A549 treated with DMSO at 1 μM for 4 hours (cell line): ENCODE results near the gene STAT5B. TPM values are rescaled to one million over a fixed set of nuclear protein-coding genes. Genes with fewer than 3 reads are reported as not detected.

ENCODE experiments used
- total RNA-seq: library from RNA; stranded (reverse); fragments of 200-300 nt; extraction: Qiagen RNA extraction; gene quantifications from 5 replicates; pipeline ENCODE4 v1.2.3, GENCODE V29; 2022; ENCODE audit warnings: low read depth

The STAT5B gene
- 24.5 to 31.2 TPM (median 30.7 TPM) in 5 replicates for total RNA-seq

DNA sequence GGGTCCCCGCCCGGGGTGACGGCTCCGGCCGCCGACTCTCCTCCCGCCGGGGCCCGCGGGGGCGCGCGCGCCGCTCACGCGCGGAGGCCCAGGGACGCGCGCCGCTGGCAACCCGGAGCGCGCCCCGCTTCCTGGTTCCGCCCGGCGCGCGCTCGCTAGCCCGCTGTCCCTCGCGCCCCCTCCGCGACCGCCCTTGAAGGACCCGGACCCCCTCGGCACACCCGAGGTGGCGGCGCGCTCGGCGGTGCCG, at the start of gene STAT5B:
STAT5B (minus strand) TSS at position 33 of the 250 bp plus-strand sequence. CDS start 44,264 bp downstream, outside the sequence.

DNA sequence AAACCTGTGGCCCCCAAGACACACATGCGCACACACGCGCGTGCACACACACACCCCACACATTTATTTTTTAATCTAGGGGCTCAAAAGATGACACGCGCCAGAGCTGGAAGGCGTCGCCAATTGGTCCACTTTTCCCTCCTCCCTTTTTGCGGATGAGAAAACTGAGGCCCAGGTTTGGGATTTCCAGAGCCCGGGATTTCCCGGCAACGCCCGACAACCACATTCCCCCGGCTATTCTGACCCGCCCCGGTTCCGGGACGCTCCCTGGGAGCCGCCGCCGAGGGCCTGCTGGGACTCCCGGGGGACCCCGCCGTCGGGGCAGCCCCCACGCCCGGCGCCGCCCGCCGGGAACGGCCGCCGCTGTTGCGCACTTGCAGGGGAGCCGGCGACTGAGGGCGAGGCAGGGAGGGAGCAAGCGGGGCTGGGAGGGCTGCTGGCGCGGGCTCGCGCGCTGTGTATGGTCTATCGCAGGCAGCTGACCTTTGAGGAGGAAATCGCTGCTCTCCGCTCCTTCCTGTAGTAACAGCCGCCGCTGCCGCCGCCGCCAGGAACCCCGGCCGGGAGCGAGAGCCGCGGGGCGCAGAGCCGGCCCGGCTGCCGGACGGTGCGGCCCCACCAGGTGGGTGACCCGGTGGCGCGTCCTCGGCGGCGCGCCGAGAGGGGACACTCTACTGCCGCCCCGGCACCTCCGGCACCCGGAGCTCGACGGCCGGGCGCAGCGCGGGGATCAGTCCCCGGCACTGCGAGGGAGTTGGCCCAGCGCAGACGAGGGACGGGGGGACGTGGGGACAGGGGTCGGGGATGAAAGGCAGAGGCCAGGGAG, 12.0 kb upstream of the STAT5B start, which contains the start of gene STAT5A:
STAT5A (plus strand) TSS at position 522 of the 826 bp plus-strand sequence. CDS start 914 bp downstream, outside the sequence.

DNA sequence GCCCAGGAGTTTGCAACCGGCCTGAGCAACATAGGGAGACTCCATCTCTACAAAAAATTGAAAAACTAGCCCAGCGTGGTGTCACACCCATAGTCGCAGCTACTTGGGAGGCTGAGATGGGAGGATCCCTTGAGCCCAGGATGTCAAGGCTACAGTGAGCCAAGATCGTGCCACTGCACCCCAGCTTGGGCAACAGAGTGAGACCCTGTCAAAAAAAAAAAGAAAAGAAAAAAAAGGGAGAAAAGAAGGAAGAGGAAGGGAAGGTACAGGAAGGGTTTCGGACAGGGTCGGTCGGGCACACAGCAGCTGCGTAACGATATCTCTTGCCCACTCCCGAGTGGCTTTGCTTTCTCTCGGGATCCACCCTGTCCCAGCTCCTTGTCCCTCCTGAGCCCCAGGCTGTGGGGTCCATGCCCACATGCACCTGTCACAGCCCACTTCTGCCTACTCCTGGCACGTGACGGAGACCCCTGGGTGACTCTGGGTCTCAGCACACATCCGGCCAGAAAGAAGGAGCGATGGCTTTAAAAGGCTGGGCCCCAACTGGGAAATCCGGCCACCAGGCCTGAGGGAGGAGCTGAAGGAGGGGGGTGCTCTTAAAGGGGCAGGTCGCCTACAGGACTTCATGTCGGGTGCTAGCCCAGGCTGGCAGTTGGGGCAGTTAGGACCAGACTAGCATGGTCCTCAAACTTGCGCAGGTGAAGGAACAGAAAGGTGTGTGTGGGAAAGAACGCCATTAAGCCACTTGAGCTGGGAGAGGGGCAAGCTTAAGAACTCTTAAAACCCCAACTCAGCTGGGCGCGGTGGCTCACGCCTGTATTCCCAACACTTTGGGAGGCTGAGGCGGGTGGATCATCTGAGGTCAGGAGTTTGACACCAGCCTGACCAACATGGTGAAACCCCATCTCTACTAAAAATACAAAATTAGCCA, 82.0 kb downstream of the STAT5B start, which contains the start of gene GHDC:
GHDC (minus strand) TSS at position 526 of the 931 bp plus-strand sequence. CDS start 913 bp downstream, outside the sequence.

DNA sequence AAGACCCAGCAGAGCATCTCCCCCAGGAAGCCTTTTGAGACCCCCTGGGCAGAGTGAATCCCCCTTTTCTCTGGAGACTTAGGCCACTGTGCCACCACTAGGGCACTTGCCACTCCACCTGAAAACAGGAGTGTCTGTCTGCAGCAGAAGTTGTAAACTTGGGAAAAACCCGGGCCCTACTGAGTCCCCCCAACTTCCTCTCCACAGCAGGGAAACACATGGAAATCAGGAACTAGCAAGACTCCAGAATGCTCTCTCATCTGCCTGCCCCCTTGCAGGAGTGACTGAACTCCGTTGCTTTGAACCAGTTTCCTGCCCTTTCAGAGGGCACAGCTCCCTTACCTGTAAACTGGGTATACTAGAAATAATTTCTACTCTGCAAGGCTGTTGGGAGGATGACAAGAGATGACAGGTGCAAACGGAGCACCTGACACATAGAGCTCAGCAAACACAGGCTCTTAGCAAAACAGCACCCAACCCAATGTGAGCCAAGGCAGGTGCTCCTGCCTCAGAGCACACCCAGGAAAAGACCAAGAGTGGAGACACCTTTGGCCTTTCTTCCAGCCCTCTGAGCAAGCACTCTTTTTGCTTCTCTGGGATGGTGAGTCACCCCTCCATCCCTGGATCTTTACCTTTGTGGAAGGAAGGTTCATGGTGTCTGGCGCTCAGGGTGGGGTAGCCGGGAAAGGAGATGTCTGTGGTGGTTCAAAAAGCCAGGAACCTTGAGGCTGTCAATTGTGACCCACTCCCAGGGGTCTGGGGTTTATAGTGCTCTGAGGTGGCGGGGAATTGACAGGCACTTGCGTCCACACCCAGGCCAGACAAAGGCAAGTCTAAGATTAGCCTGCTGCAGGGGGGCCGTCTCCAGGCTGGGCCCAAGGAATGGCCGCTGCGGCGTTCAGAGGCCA, 91.2 kb downstream of the STAT5B start, which contains the start of gene HCRT:
HCRT (minus strand) TSS at position 740 of the 908 bp plus-strand sequence; CDS start at position 653, 87 bp downstream.

DNA sequence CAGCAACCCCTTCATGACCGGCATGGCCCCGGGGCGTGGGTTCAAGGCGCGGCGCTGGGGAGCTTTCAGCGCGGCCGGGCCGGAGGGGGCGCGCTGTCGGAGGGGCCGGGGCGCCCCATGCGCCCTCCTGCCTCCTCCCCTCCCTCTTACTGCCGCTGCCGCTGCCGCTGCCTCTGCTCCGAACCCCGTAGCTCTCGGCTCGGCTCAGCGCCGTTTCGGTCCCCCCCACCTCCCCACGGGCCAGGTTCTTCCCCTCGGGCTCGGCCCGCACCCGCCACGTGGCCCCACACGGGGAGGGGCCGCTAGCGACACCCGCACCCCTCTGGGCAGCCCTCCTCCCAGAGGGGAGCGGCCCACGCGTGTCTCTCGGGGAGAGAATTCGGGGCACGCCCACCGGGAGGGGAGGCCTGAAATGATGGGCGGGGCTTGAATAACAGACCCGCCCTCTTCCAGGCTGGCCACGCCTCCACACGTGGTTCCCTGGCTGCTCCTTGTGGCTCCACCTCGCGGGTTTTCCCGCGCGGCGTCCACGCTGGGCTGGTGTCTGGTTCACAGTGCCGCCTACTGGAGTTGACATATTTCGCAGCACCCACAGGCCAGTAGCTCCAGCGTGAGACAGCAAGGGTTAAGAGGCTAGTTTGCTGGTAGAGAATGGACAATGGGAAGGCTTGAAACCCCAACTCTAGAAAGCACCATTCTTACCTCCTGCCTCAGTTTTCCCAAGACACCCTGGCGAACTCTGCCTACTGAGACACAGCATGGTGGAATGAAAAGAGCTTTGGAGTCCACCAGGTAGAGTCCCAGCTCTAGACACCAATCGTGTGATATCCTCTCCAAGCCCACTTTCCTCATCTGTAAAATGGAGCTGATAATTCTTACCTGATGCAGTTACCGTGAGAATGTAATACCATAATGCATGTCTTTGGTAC, 95.0 kb downstream of the STAT5B start, which contains the start of gene KCNH4:
KCNH4 (minus strand) TSS at position 221 of the 929 bp plus-strand sequence; CDS start at position 24, 197 bp downstream.

Other genes starting within 250 kb of the STAT5B start
- gene C17orf113, start 225.8 kb downstream of the STAT5B start, total RNA-seq, result 0.52 to 0.77 TPM (median 0.63 TPM) in 5 replicates
- gene ZNF385C, start 177.9 kb downstream of the STAT5B start, total RNA-seq, result 0.11 to 0.45 TPM (median 0.24 TPM) in 5 replicates
- gene DHX58, start 163.7 kb downstream of the STAT5B start, total RNA-seq, result 0.32 to 0.55 TPM (median 0.37 TPM) in 5 replicates
- 40.1 to 60.3 TPM (median 53.1 TPM) in 5 replicates for gene KAT2A, start 155.0 kb downstream of the STAT5B start, total RNA-seq
- not detected in 5 replicates for gene HSPB9, start 153.6 kb downstream of the STAT5B start, total RNA-seq
- 239 to 275 TPM (median 258 TPM) in 5 replicates for gene RAB5C, start 121.4 kb downstream of the STAT5B start, total RNA-seq
- 0.31 to 0.60 TPM (median 0.44 TPM) in 5 replicates for gene KCNH4, start 95.2 kb downstream of the STAT5B start, total RNA-seq
- 0.32 TPM in 1 of 5 replicates, not detected in the others for gene HCRT, start 90.9 kb downstream of the STAT5B start, total RNA-seq
- gene GHDC, start 81.9 kb downstream of the STAT5B start, total RNA-seq, result 19.4 to 22.0 TPM (median 20.4 TPM) in 5 replicates
- 6.0 to 6.8 TPM (median 6.7 TPM) in 5 replicates for gene STAT5A, start 12.1 kb upstream of the STAT5B start, total RNA-seq
- gene STAT3, start 112.1 kb upstream of the STAT5B start, total RNA-seq, result 73.6 to 93.7 TPM (median 89.8 TPM) in 5 replicates
- 454 to 515 TPM (median 493 TPM) in 5 replicates for gene CAVIN1, start 146.9 kb upstream of the STAT5B start, total RNA-seq
- 36.9 to 55.3 TPM (median 45.9 TPM) in 5 replicates for gene ATP6V0A1, start 182.5 kb upstream of the STAT5B start, total RNA-seq